GM12878 (cell line): ENCODE results near the gene GPC5. TPM values are rescaled to one million over a fixed set of nuclear protein-coding genes. Genes with fewer than 3 reads are reported as not detected.

ENCODE experiments used
- ATAC-seq: fragments of 200-7000 bp; cut with Tn5 transposase; 3 replicates; pipeline ENCODE4 v1.9.1; 2020; ENCODE audit warnings: mild to moderate bottlenecking, moderate library complexity
- BruUV-seq: library from RNA; stranded (reverse); fragments of 400-500 nt; replicated peaks from 2 replicates; lab custom pipeline; 2021; lab: Mats Ljungman, UMichigan
- CTCF ChIA-PET: fragments of 300-600 bp; sonication (Branson Sonifier 250); formaldehyde crosslinking; extraction: SDS; loops from one replicate; lab custom pipeline; 2021; ENCODE audit warnings: inconsistent platforms; lab: Yijun Ruan, JAX
- POLR2A ChIA-PET: fragments of 350-600 bp; formaldehyde crosslinking; extraction: SDS; loops from one replicate; lab custom pipeline; 2021; ENCODE audit warnings: inconsistent platforms; lab: Charles Lee
- RAD21 ChIA-PET: fragments of 300-600 bp; sonication (Branson Sonifier 250); formaldehyde crosslinking; loops from one replicate; lab custom pipeline; 2023; ENCODE audit warnings: antibody characterized with exemption; ENCODE audit not compliant: unreplicated experiment; lab: Charles Lee
- SMC1A ChIA-PET: fragments of 300-600 bp; sonication (Branson Sonifier 250); formaldehyde crosslinking; loops from one replicate; lab custom pipeline; 2023; ENCODE audit not compliant: unreplicated experiment, uncharacterized antibody; lab: Charles Lee
- DNase-seq: peaks from one replicate; pipeline ENCODE4 v3.0.0-alpha.2; 2011; ENCODE audit warnings: low read depth, low spot score
- FAIRE-seq: peaks from 3 replicates; lab custom pipeline; 2011; peaks lifted over from hg19 to GRCh38; lab: Jason Lieb, UNC
- H2AFZ ChIP-seq: 2 replicates; pipeline ENCODE4 v1.6.0; 2011; ENCODE audit warnings: low read depth, low read length, control low read depth; ENCODE audit not compliant: control insufficient read depth
- H3K27ac ChIP-seq: 2 replicates; pipeline ENCODE4 v1.5.1; 2011; ENCODE audit warnings: control low read depth; ENCODE audit not compliant: control insufficient read depth, insufficient read depth
- H3K27me3 ChIP-seq, 2 experiments: replicated peaks in 1 of 2; 2 replicates each; pipeline versions ENCODE4 v1.6.0 to v1.6.1; 2011; ENCODE audit warnings: low read length in 1 of 2; ENCODE audit not compliant: control insufficient read depth in 2 of 2, insufficient read depth in 2 of 2
- H3K36me3 ChIP-seq, 2 experiments: 2 replicates each; pipeline ENCODE4 v1.5.1; 2011; ENCODE audit warnings: low read length in 1 of 2; ENCODE audit not compliant: control insufficient read depth in 2 of 2, insufficient read depth in 2 of 2
- H3K4me1 ChIP-seq: 2 replicates; pipeline ENCODE4 v1.6.1; 2011; ENCODE audit warnings: mild to moderate bottlenecking, low read length, moderate library complexity, mixed read lengths; ENCODE audit not compliant: control insufficient read depth, insufficient read depth
- H3K4me2 ChIP-seq: 2 replicates; pipeline ENCODE4 v1.6.0; 2011; ENCODE audit warnings: control low read depth; ENCODE audit not compliant: control insufficient read depth, insufficient read depth
- H3K4me3 ChIP-seq: fragments of 200-600 bp; sonication (generic); 2 replicates; pipeline ENCODE4 v1.5.1; 2016
- H3K79me2 ChIP-seq: 2 replicates; pipeline ENCODE4 v1.6.0; 2011; ENCODE audit warnings: low read length; ENCODE audit not compliant: control insufficient read depth, insufficient read depth
- H3K9ac ChIP-seq: 2 replicates; pipeline ENCODE4 v1.8.0; 2011; ENCODE audit warnings: low read length, control low read depth, mixed read lengths; ENCODE audit not compliant: control insufficient read depth, insufficient read depth
- H3K9me3 ChIP-seq: replicated peaks from 3 replicates; pipeline ENCODE4 v1.5.1; 2011; ENCODE audit warnings: mild to moderate bottlenecking, low read length; ENCODE audit not compliant: control insufficient read depth, insufficient read depth
- H4K20me1 ChIP-seq: 2 replicates; pipeline ENCODE4 v1.6.0; 2011; ENCODE audit not compliant: control insufficient read depth, insufficient read depth
- BCL3 ChIP-seq: IDR thresholded peaks from 2 replicates; pipeline ENCODE4 v1.6.1; 2011; ENCODE audit warnings: borderline replicate concordance, low read depth, mild to moderate bottlenecking, moderate library complexity, low read length; ENCODE audit not compliant: insufficient read depth, poor library complexity, severe bottlenecking
- BMI1 ChIP-seq: fragments of 450-650 bp; IDR thresholded peaks from 2 replicates; pipeline ENCODE4 v1.6.1; 2016; ENCODE audit warnings: mild to moderate bottlenecking, moderate library complexity, borderline replicate concordance
- E2F8 ChIP-seq: fragments of 450-650 bp; IDR thresholded peaks from 2 replicates; pipeline ENCODE4 v1.6.1; 2018; ENCODE audit warnings: mild to moderate bottlenecking, low read depth, moderate library complexity; ENCODE audit not compliant: partially characterized antibody
- MEF2A ChIP-seq: IDR thresholded peaks from 2 replicates; pipeline ENCODE4 v1.6.1; 2011; ENCODE audit warnings: low read depth, mild to moderate bottlenecking, low read length, moderate library complexity; ENCODE audit not compliant: insufficient read depth
- NR2F1 ChIP-seq: fragments of 450-650 bp; conservative IDR thresholded peaks from 2 replicates; pipeline ENCODE4 v1.6.1; 2017; ENCODE audit warnings: mild to moderate bottlenecking
- SKIL ChIP-seq: fragments of 450-650 bp; IDR thresholded peaks from 2 replicates; pipeline ENCODE4 v1.6.1; 2017; ENCODE audit warnings: mild to moderate bottlenecking, low read depth, inconsistent platforms; ENCODE audit not compliant: poor library complexity, severe bottlenecking
- STAT3 ChIP-seq: IDR thresholded peaks from 2 replicates; pipeline ENCODE4 v1.6.1; 2011; ENCODE audit warnings: low read depth, low read length, improper control_type of control experiment
- TCF3 ChIP-seq: IDR thresholded peaks from 2 replicates; pipeline ENCODE4 v1.6.1; 2012; ENCODE audit warnings: low read depth, mild to moderate bottlenecking, low read length, borderline replicate concordance; ENCODE audit not compliant: insufficient read depth
- USF1 ChIP-seq: IDR thresholded peaks from 2 replicates; pipeline ENCODE4 v1.6.1; 2011; ENCODE audit warnings: borderline replicate concordance, low read depth, mild to moderate bottlenecking, moderate library complexity, mixed read lengths, low read length; ENCODE audit not compliant: insufficient read depth; ENCODE audit errors: extremely low read length
- USF2 ChIP-seq: IDR thresholded peaks from 2 replicates; pipeline ENCODE4 v1.6.1; 2011; ENCODE audit warnings: low read depth, low read length, improper control_type of control experiment, borderline replicate concordance
- whole genome bisulfite sequencing: methylation state at CpG from one replicate; pipeline ENCODE4 v1.1.6; 2016; ENCODE audit warnings: low lambda C conversion rate; ENCODE audit not compliant: insufficient replicate concordance, insufficient coverage; ENCODE audit errors: missing lambda C conversion rate; 5-methylcytosine and 5-hydroxymethylcytosine counted together
- in situ Hi-C: fragments of 300-500 bp; cut with MboI; formaldehyde crosslinking; loops from 9 replicates; pipeline ENCODE4 v1.14.3; 2018; ENCODE audit warnings: mixed read lengths
- intact Hi-C: fragments of 100-400 bp; cut with micrococcal nuclease; formaldehyde crosslinking; loops from one replicate; pipeline ENCODE4 v1.14.2; 2022; ENCODE audit not compliant: unreplicated experiment
- polyA plus RNA-seq, 11 experiments: library from polyadenylated mRNA; depleted of rRNA in 4 of 11; unstranded in 6 of 11; stranded (reverse) in 5 of 11; fragments of >200 nt; fragmentation: Nextera tagmentation in 4 of 11; fragmentation: Illumina TruSeq in 1 of 11; extraction: Ambion mirVana in 4 of 11; extraction: Trizol in 1 of 11; gene quantifications; 1 replicate in 1 of 11; 2 replicates in 10 of 11; pipeline versions ENCODE4 v1.2.1 to v1.2.3, GENCODE V29; 2011 to 2016; ENCODE audit warnings: inconsistent platforms in 2 of 11, missing spikeins in 2 of 11, low read depth in 1 of 11
- total RNA-seq, 4 experiments: library from RNA; depleted of rRNA in 3 of 4; stranded (reverse); fragments of >200 nt in 3 of 4; fragmentation: Illumina TruSeq in 1 of 4; extraction: Trizol in 1 of 4; gene quantifications; 2 replicates each; pipeline versions ENCODE4 v1.2.1 to v1.2.3, GENCODE V29; 2013 to 2021

GPC5 gene
- total and polyA plus RNA-seq, 10 of the 15 experiments (the other 5 are each of a cell fraction or from before 2014, with no cell fraction given) = 0.05 to 0.87 (median 0.44) TPM; not detected in 1

GRCh38 chr13:92671821-92672220, 1273.4 kb downstream of the GPC5 start (continued):
- TF ChIP-seq TCF3 = no peak
- TF ChIP-seq BMI1 = no peak
- TF ChIP-seq SKIL = no peak
- no peak for TF ChIP-seq STAT3

- H3K27me3 ChIP-seq = no peaks in the 10 kb centered on the region
- DNase-seq = no peak
- FAIRE-seq = no peak
- intact Hi-C loops (no loop called here), in situ Hi-C loops (no loop called here)
- POLR2A ChIA-PET = no interaction called here
- no peak overlapping the region for H3K27ac ChIP-seq
- RAD21 ChIA-PET = no interaction called here
- 2% methylated on average over 3 of the region's 3 CpGs for WGBS
- no peaks in the 10 kb centered on the region for H3K4me1 ChIP-seq
- SMC1A ChIA-PET = no interaction called here
- H2AFZ ChIP-seq = no peak overlapping the region
- H3K9me3 ChIP-seq = no peaks in the 10 kb centered on the region
- H3K4me2 ChIP-seq = no peak overlapping the region
- no TSS peak for BruUV-seq
- no peaks in the 10 kb centered on the region for H3K79me2 ChIP-seq
- H3K36me3 ChIP-seq = no peaks in the 10 kb centered on the region
- TF ChIP-seq USF1 = no peak
- TF ChIP-seq NR2F1 = no peak
- no peak for TF ChIP-seq E2F8
- no peak for TF ChIP-seq BCL3
- no peak for TF ChIP-seq USF2
- no peak for TF ChIP-seq MEF2A
- H3K9ac ChIP-seq = no peak overlapping the region
- H4K20me1 ChIP-seq = no peaks in the 10 kb centered on the region
- CTCF ChIA-PET = no interaction called here
- H3K4me3 ChIP-seq = no peak overlapping the region
- ATAC-seq = no peak
Measured at GRCh38 chr13:92676246-92676645, 1277.8 kb downstream of the GPC5 start.
